Bronchial epithelial cell (primary cell): ENCODE data around the gene CHERP. TPM values are rescaled to one million over a fixed set of nuclear protein-coding genes. Genes with fewer than 3 reads are reported as not detected.

Experiments used
- DNase-seq: peaks from one replicate; pipeline ENCODE4 v3.0.0-alpha.2; 2010; ENCODE audit warnings: low read depth
- FAIRE-seq: peaks from 2 replicates; lab custom pipeline; 2011; peaks lifted over from hg19 to GRCh38; lab: Jason Lieb, UNC
- H3K27me3 ChIP-seq: 2 replicates; pipeline ENCODE4 v1.5.1; 2011; ENCODE audit warnings: low read length; ENCODE audit not compliant: control insufficient read depth, insufficient read depth
- H3K36me3 ChIP-seq: 2 replicates; pipeline ENCODE4 v1.5.1; 2011; ENCODE audit warnings: low read length; ENCODE audit not compliant: control insufficient read depth, insufficient read depth
- H3K4me3 ChIP-seq: 2 replicates; pipeline ENCODE4 v1.5.1; 2011; ENCODE audit warnings: mild to moderate bottlenecking, low read depth, low read length, control low read depth
- total RNA-seq: library from RNA; depleted of rRNA; stranded (reverse); fragments of >200 nt; gene quantifications from 2 replicates; pipeline ENCODE4 v1.2.1, GENCODE V29; 2014
- TF ChIP-seq, protein P1 (sequence below): IDR thresholded peaks from 2 replicates; pipeline ENCODE4 v1.5.1; 2011; ENCODE audit warnings: mild to moderate bottlenecking, moderate library complexity, low read length, control low read depth, inconsistent platforms; ENCODE audit not compliant: insufficient read depth, severe bottlenecking

The CHERP gene
- total RNA-seq, 1 donor from 2014 or later: 2.4 TPM

DNA sequence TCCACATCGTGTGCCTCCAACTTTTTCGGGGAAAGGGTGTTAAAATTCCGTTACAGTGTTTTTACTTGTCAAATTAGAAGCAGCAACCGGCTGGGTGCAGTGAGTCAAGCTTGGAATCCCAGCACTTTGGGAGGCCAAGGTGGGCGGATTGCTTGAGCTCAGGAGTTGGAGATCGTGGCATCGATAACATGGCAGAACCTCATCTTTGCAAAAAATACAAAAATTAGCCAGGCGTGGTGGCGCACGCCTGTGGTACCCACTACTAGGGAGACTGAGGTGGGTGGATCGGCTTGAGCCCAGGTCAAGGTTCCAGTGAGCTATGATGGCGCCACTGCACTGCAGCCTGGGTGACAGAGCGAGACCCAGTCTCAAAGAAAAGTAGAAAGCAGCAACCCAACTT, 31.1 kb upstream of the CHERP start:
- FAIRE-seq: no peak

DNA sequence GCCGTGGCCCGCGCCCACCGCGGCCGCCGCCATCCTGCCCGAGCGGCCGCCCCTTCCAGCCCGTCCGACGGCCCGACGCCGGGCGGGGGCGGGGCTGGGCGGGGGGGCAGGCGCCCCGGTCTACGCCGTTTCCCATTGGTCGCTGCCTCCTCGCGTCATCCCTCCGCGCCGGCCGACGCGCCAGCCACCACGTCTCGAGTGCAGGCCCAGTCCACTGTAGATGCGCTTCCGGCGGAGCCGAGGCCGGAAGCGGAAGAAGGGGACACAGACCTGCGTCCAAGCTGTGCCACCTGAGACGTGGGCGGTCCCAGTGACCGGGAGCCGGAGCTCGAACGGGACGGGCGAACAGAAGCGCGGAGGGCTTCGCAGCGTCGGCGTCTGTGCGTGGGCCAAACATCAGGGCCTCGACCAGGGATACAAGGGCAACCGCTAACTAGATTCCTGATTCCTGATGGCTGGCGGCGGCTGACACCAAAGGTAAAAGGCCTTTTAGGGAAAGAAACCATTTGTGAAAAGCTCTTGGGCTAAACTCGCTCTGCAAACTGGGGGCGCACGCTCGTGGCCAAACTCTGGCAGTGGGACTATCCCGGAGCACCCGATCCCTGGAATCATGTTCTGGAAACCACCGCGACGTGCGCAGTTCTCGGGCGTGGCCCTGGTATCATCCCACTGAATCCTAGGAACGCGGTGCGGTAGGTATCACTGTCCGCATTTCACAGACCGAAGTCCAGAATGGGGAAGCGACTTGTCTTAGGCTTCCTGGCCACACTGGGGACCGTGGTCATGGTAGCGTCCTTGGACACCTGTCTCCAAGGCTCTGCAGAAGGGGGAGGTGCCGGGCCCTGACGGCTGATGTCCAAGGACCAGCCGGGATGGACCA, 30.3 kb upstream of the CHERP start, which contains the start of gene SLC35E1:
TSS of gene SLC35E1 (minus strand) at position 84 of the 880 bp plus-strand sequence. CDS start at position 33, 51 bp downstream.
- no peaks in the 10 kb centered on the region for H3K27me3 ChIP-seq
- TF ChIP-seq, protein P1, sequence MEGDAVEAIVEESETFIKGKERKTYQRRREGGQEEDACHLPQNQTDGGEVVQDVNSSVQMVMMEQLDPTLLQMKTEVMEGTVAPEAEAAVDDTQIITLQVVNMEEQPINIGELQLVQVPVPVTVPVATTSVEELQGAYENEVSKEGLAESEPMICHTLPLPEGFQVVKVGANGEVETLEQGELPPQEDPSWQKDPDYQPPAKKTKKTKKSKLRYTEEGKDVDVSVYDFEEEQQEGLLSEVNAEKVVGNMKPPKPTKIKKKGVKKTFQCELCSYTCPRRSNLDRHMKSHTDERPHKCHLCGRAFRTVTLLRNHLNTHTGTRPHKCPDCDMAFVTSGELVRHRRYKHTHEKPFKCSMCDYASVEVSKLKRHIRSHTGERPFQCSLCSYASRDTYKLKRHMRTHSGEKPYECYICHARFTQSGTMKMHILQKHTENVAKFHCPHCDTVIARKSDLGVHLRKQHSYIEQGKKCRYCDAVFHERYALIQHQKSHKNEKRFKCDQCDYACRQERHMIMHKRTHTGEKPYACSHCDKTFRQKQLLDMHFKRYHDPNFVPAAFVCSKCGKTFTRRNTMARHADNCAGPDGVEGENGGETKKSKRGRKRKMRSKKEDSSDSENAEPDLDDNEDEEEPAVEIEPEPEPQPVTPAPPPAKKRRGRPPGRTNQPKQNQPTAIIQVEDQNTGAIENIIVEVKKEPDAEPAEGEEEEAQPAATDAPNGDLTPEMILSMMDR: no peak
- peak within 1 kb of the TSS; percentile 52 for H3K4me3 ChIP-seq
- FAIRE-seq (no peak), DNase-seq (peak; percentile 84)
- peaks cover 16% of the 10 kb centered on the region for H3K36me3 ChIP-seq

More for the DNA sequence above, 31.1 kb upstream of the CHERP start:
- DNase-seq: no peak
- H3K36me3 ChIP-seq: peaks cover 12% of the 10 kb centered on the region
- H3K27me3 ChIP-seq: no peaks in the 10 kb centered on the region
- TF ChIP-seq, protein P1: no peak
- H3K4me3 ChIP-seq: peak overlapping the region; percentile 52

DNA sequence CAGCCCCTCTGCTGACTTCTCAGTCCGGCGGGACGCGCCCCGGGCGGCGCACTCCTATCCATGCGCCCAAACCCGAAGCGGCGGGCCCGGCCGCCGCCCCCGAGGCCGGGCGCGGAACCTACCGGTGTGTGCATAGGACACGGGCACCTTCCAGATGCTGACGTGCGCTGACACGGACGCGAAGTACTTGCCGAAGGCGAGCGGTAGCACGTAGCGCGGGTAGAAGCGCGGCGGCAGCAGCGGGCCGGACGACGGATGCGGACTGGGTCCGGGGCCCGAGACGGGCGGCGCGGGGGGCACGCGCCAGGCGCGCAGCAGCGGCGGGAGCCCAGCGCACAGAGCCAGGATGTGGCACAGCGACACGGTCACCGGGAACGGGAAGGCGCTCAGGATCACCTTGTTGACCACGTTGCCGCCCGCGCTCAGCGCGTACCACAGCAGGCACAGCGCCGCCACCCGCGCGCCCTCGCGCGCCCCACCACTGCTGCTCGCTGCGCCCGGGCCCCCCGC, 29.6 kb upstream of the CHERP start:
- Histone ChIP-seq H3K27me3 (no peaks in the 10 kb centered on the region), H3K4me3 (peak overlapping the region; percentile 52), H3K36me3 (peaks cover 17% of the 10 kb centered on the region)
- DNase-seq (peak; percentile 28), FAIRE-seq (no peak)
- TF ChIP-seq, protein P1: no peak

DNA sequence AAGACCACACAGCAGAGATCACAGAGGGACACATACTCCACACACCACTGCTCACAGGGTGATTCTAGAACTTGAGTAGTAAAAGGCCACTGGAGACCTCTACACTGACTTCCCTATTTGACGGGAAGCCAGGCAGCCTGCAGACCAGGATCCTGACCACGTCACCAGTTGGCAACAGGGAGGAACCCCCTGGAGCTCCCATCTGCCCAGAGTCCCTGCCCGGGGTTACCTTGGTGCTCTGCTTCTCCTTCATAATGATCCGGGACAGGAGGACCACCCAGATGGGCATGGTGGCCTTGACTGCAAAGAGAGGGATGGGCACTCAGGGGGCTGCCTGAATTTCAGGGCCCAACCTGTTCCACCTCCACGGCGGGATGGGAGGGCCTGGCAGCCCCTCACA, 29.0 kb upstream of the CHERP start:
- H3K36me3 ChIP-seq: peaks cover 21% of the 10 kb centered on the region
- TF ChIP-seq, protein P1: no peak
- H3K4me3 ChIP-seq: peak overlapping the region; percentile 52
- no peaks in the 10 kb centered on the region for H3K27me3 ChIP-seq
- no peak for FAIRE-seq
- no peak for DNase-seq

DNA sequence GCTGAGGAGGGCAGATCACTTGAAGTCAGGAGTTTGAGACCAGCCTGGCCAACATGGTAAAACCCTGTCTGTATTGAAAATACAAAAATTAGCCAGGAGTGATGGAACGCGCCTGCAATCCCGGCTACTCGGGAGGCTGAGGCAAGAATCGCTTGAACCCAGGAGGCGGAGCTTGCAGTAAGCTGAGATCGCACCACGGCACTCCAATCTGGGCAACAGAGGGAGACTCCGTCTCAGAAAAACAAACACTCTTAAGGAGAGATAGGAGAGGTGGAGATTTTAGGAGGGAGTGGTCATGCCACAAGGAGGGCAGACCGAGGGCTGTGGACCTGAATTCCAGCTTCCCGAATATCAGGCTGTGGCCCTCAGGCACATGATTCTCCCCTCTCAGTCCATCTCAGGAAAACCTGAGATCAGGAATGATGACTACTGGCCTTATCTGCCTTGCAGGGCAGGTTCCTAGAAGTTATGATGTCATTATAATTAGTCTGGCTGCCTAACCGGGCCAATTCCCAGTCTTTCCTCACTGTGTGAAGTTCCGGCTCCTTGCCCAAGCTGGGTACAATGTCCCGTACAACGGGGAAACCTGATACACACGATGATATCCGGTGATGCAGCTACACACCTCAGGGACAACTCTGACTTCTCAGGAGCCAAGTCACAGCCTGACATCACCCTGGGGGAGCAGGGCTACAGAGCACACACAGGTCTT, 27.5 kb upstream of the CHERP start:
- H3K36me3 ChIP-seq: peaks cover 21% of the 10 kb centered on the region
- H3K4me3 ChIP-seq: no peak overlapping the region
- FAIRE-seq: no peak
- TF ChIP-seq, protein P1: no peak
- peak; percentile 85 for DNase-seq
- H3K27me3 ChIP-seq: no peaks in the 10 kb centered on the region
